MM.1S (cell line): Measurements from ENCODE around the gene ASB2.

ENCODE experiments used
- DNase-seq: peaks from one replicate; pipeline ENCODE4 v3.0.0-alpha.2; 2015
- H2AFZ ChIP-seq: fragments of 300-600 bp; sonication (generic); 2 replicates; pipeline ENCODE4 v1.6.0; 2016; ENCODE audit warnings: antibody characterized with exemption, low read length
- H3F3A ChIP-seq: fragments of 300-600 bp; sonication (generic); 2 replicates; pipeline ENCODE4 v1.6.1; 2016; ENCODE audit warnings: mild to moderate bottlenecking, antibody characterized with exemption, low read length, moderate library complexity, mixed read lengths; ENCODE audit not compliant: insufficient read depth
- H3K27ac ChIP-seq: fragments of 300-600 bp; sonication (generic); 2 replicates; pipeline ENCODE4 v1.5.1; 2016; ENCODE audit warnings: mild to moderate bottlenecking, low read length
- H3K27me3 ChIP-seq: fragments of 300-600 bp; sonication (generic); replicated peaks from 2 replicates; pipeline ENCODE4 v1.6.0; 2016; ENCODE audit warnings: low read length; ENCODE audit not compliant: insufficient read depth
- H3K36me3 ChIP-seq: fragments of 300-600 bp; sonication (generic); replicated peaks from 2 replicates; pipeline ENCODE4 v1.6.1; 2016; ENCODE audit warnings: mild to moderate bottlenecking, low read length, mixed read lengths; ENCODE audit not compliant: insufficient read depth
- H3K4me1 ChIP-seq: fragments of 300-600 bp; sonication (generic); 2 replicates; pipeline ENCODE4 v1.6.1; 2016; ENCODE audit warnings: low read length, mixed read lengths
- H3K4me2 ChIP-seq: fragments of 300-600 bp; sonication (generic); 2 replicates; pipeline ENCODE4 v1.6.0; 2016; ENCODE audit warnings: low read depth, low read length
- H3K4me3 ChIP-seq: fragments of 300-600 bp; sonication (generic); 2 replicates; pipeline ENCODE4 v1.5.1; 2016; ENCODE audit warnings: low read length, mixed read lengths
- H3K79me2 ChIP-seq: fragments of 300-600 bp; sonication (generic); 2 replicates; pipeline ENCODE4 v1.6.1; 2016; ENCODE audit warnings: mixed run types, low read length, mixed read lengths
- H3K9ac ChIP-seq: fragments of 300-600 bp; sonication (generic); 2 replicates; pipeline ENCODE4 v1.6.1; 2016; ENCODE audit warnings: low read length, mixed read lengths
- H3K9me2 ChIP-seq: fragments of 300-600 bp; sonication (generic); replicated peaks from 2 replicates; pipeline ENCODE4 v1.6.1; 2016; ENCODE audit warnings: mild to moderate bottlenecking, low read length, mixed read lengths; ENCODE audit not compliant: insufficient read depth
- H3K9me3 ChIP-seq: fragments of 300-600 bp; sonication (generic); replicated peaks from 2 replicates; pipeline ENCODE4 v1.6.1; 2016; ENCODE audit warnings: mild to moderate bottlenecking, low read length, mixed read lengths; ENCODE audit not compliant: insufficient read depth
- H4K20me1 ChIP-seq: fragments of 300-600 bp; sonication (generic); 2 replicates; pipeline ENCODE4 v1.6.1; 2016; ENCODE audit warnings: mild to moderate bottlenecking, low read length, moderate library complexity, mixed read lengths; ENCODE audit not compliant: insufficient read depth
- EZH2 ChIP-seq: fragments of 300-600 bp; sonication (generic); optimal IDR thresholded peaks from 2 replicates; pipeline ENCODE3; 2017; ENCODE audit warnings: low read depth, mild to moderate bottlenecking, antibody characterized with exemption, low read length, mixed read lengths
- EZH2phosphoT487 ChIP-seq: fragments of 300-600 bp; sonication (generic); IDR thresholded peaks from 2 replicates; pipeline ENCODE4 v1.6.1; 2018; ENCODE audit warnings: antibody characterized with exemption, low read length
- TF ChIP-seq, protein P1 (sequence below): fragments of 300-600 bp; sonication (generic); IDR thresholded peaks from 2 replicates; pipeline ENCODE4 v1.5.1; 2016; ENCODE audit warnings: antibody characterized with exemption, low read length, mixed read lengths

Gene ASB2, protein sequence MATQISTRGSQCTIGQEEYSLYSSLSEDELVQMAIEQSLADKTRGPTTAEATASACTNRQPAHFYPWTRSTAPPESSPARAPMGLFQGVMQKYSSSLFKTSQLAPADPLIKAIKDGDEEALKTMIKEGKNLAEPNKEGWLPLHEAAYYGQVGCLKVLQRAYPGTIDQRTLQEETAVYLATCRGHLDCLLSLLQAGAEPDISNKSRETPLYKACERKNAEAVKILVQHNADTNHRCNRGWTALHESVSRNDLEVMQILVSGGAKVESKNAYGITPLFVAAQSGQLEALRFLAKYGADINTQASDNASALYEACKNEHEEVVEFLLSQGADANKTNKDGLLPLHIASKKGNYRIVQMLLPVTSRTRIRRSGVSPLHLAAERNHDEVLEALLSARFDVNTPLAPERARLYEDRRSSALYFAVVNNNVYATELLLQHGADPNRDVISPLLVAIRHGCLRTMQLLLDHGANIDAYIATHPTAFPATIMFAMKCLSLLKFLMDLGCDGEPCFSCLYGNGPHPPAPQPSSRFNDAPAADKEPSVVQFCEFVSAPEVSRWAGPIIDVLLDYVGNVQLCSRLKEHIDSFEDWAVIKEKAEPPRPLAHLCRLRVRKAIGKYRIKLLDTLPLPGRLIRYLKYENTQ

DNA sequence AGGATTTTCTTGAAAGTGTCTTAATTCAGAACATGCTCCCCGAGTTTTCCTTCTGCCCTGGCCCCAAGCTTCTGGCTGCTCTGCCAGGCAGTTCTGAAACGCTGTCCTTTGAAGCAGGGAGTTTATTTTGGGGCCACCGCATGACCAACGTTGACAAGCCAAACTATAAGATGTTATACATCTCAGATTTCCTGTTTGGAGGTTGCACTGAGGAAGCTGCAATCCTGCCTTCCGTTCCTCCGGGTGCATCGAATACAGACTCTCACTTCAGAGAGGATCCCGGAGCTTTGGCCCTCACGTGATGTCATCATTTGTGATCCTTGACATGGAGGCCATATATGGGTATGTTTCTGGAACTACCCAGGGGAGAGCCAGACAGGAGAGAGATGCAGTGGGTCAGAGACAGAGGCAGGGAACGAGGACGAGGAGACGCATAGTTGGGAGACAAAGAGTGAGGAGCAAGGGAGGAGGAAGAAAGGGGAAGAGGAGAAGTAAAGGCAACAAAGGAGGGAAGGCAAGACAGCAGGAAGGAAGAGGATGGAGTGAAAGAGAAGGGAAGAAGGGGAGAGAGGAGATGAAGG is at the start of gene ASB2:
ASB2 (minus strand) TSS at position 94 of the 581 bp plus-strand sequence. CDS start 12,031 bp downstream, outside the sequence.
- Histone ChIP-seq H3K4me2 (peak within 1 kb of the TSS; percentile 97), H3K79me2 (peaks cover 11% of the 10 kb centered on the region), H3K36me3 (no peaks in the 10 kb centered on the region), H3K9me3 (no peaks in the 10 kb centered on the region), H3K27me3 (no peaks in the 10 kb centered on the region), H2AFZ (peak within 1 kb of the TSS; percentile 26; the same call in 1 of the 2 replicates), H3K9me2 (no peaks in the 10 kb centered on the region), H3K27ac (peak within 1 kb of the TSS; percentile 99), H3K4me1 (peaks cover 56% of the 10 kb centered on the region), H3F3A (peaks cover 38% of the 10 kb centered on the region), H4K20me1 (no peaks in the 10 kb centered on the region), H3K9ac (peak within 1 kb of the TSS; percentile 72), H3K4me3 (peak within 1 kb of the TSS; percentile 56)
- no peak for TF ChIP-seq EZH2phosphoT487
- no peak for TF ChIP-seq EZH2
- TF ChIP-seq, protein P1, sequence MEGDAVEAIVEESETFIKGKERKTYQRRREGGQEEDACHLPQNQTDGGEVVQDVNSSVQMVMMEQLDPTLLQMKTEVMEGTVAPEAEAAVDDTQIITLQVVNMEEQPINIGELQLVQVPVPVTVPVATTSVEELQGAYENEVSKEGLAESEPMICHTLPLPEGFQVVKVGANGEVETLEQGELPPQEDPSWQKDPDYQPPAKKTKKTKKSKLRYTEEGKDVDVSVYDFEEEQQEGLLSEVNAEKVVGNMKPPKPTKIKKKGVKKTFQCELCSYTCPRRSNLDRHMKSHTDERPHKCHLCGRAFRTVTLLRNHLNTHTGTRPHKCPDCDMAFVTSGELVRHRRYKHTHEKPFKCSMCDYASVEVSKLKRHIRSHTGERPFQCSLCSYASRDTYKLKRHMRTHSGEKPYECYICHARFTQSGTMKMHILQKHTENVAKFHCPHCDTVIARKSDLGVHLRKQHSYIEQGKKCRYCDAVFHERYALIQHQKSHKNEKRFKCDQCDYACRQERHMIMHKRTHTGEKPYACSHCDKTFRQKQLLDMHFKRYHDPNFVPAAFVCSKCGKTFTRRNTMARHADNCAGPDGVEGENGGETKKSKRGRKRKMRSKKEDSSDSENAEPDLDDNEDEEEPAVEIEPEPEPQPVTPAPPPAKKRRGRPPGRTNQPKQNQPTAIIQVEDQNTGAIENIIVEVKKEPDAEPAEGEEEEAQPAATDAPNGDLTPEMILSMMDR: no peak
- DNase-seq: peak; percentile 40

DNA sequence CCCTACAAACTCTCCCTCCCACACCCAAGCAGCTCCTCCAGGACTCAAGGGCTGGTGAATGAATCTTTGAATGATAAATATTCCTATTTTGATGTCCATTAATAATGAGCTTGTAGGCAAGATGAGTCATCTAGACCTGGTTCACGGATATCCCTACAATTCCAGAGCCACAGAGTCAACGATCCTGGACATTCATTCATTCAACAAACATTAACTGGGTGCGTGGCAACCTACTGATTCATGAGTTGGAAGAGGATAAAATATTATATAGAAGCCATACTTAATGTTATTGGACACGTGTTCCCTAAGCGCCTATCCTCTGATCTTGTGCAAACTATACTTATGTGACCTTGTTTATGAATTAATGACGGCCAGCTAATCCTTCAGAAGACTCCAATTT is 49.4 kb upstream of the ASB2 start:
- peaks cover 18% of the 10 kb centered on the region for H3F3A ChIP-seq
- no peak overlapping the region for H3K9ac ChIP-seq
- H4K20me1 ChIP-seq: no peaks in the 10 kb centered on the region
- H3K36me3 ChIP-seq: no peaks in the 10 kb centered on the region
- H3K4me2 ChIP-seq: peak overlapping the region; percentile 29; the same call in 1 of the 2 replicates
- no peak overlapping the region for H3K4me3 ChIP-seq
- H3K27me3 ChIP-seq: no peaks in the 10 kb centered on the region
- H3K4me1 ChIP-seq: peaks cover 25% of the 10 kb centered on the region
- TF ChIP-seq EZH2phosphoT487 (no peak), EZH2 (no peak)
- TF ChIP-seq, protein P1: no peak
- no peak overlapping the region for H3K27ac ChIP-seq
- H3K9me2 ChIP-seq: no peaks in the 10 kb centered on the region
- H3K9me3 ChIP-seq: no peaks in the 10 kb centered on the region
- no peak for DNase-seq
- no peaks in the 10 kb centered on the region for H3K79me2 ChIP-seq
- H2AFZ ChIP-seq: no peak overlapping the region

GRCh38 chr14:94024549-94024948 is 48.2 kb upstream of the ASB2 start:
- H3F3A ChIP-seq: peaks cover 21% of the 10 kb centered on the region
- DNase-seq: no peak
- no peaks in the 10 kb centered on the region for H3K79me2 ChIP-seq
- H4K20me1 ChIP-seq: no peaks in the 10 kb centered on the region
- no peak for TF ChIP-seq EZH2
- TF ChIP-seq, protein P1: no peak
- TF ChIP-seq EZH2phosphoT487: no peak
- no peak overlapping the region for H3K9ac ChIP-seq
- no peak overlapping the region for H3K4me2 ChIP-seq
- no peaks in the 10 kb centered on the region for H3K27me3 ChIP-seq
- no peaks in the 10 kb centered on the region for H3K9me3 ChIP-seq
- no peak overlapping the region for H2AFZ ChIP-seq
- no peak overlapping the region for H3K27ac ChIP-seq
- peaks cover 34% of the 10 kb centered on the region for H3K4me1 ChIP-seq
- no peaks in the 10 kb centered on the region for H3K9me2 ChIP-seq
- no peak overlapping the region for H3K4me3 ChIP-seq
- no peaks in the 10 kb centered on the region for H3K36me3 ChIP-seq
